ENCODE data around the gene GABRR2.

DNA sequence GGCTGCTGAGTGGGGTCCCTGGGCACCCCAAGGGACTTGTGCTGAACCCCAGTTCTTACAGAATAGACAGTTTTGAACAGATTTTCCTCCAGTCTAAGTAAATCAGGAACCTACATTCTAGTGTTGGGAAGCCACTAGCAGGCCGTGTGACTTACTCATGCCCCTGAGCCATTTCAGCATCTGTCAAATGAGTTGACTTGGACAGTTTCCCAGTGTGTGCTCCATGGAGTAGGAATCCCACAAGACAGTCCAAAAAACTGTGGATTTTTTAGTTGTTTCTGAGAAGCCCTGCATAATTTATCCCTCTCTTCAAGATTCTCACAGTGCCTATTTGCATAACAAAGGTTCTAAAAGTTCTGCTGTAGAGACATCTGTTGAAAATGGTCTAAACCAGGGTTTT lies 2.1 kb downstream of the GABRR2 start:
- no peak for TF ChIP-seq BHLHE40 (IDR thresholded peaks at IDR 0.05; ENCODE audit: borderline replicate concordance)
- TF ChIP-seq FOXM1 (IDR thresholded peaks at IDR 0.05; ENCODE audit: borderline replicate concordance): no peak
- TF ChIP-seq FOXK2 (IDR thresholded peaks at IDR 0.05): no peak
- TF ChIP-seq CTBP1 (IDR thresholded peaks at IDR 0.05; ENCODE audit: borderline replicate concordance): no peak
- TF ChIP-seq PKNOX1 (IDR thresholded peaks at IDR 0.05): no peak
- no peak for TF ChIP-seq NFRKB (IDR thresholded peaks at IDR 0.05)
- TF ChIP-seq ZNF384 (IDR thresholded peaks at IDR 0.05): no peak
- TF ChIP-seq TARDBP (IDR thresholded peaks at IDR 0.05): no peak
- TF ChIP-seq SUZ12 (IDR thresholded peaks at IDR 0.05): no peak
- TF ChIP-seq SP1 (IDR thresholded peaks at IDR 0.05): no peak
- no peak for TF ChIP-seq ARNT (IDR thresholded peaks at IDR 0.05)
- no peak for TF ChIP-seq FOXA1 (IDR thresholded peaks at IDR 0.05)
- TF ChIP-seq HDGF (IDR thresholded peaks at IDR 0.05; ENCODE audit: borderline replicate concordance): no peak
- no peak for TF ChIP-seq ELF4 (IDR thresholded peaks at IDR 0.05)

All from HEK293T (cell line).